RWPE1 (cell line): ENCODE results near the gene NUP43.

ENCODE experiments used
- CTCF ChIA-PET: fragments of 350-600 bp; sonication (Branson Sonifier 250); formaldehyde crosslinking; extraction: SDS; loops from one replicate; lab custom pipeline; 2021; lab: Yijun Ruan, JAX
- POLR2A ChIA-PET: fragments of 400-600 bp; formaldehyde crosslinking; extraction: SDS; loops from one replicate; lab custom pipeline; 2020; ENCODE audit warnings: antibody characterized with exemption; ENCODE audit not compliant: low non-redundant PET; lab: Yijun Ruan, JAX
- DNase-seq: peaks from one replicate; pipeline ENCODE4 v3.0.0; 2012; ENCODE audit warnings: low spot score
- H3K27ac ChIP-seq: fragments of 450-650 bp; 2 replicates; pipeline ENCODE4 v1.5.1; 2017
- CTCF ChIP-seq: fragments of 450-650 bp; conservative IDR thresholded peaks from 2 replicates; pipeline ENCODE4 v1.5.1; 2017; ENCODE audit warnings: low read depth, mild to moderate bottlenecking

The NUP43 gene

DNA sequence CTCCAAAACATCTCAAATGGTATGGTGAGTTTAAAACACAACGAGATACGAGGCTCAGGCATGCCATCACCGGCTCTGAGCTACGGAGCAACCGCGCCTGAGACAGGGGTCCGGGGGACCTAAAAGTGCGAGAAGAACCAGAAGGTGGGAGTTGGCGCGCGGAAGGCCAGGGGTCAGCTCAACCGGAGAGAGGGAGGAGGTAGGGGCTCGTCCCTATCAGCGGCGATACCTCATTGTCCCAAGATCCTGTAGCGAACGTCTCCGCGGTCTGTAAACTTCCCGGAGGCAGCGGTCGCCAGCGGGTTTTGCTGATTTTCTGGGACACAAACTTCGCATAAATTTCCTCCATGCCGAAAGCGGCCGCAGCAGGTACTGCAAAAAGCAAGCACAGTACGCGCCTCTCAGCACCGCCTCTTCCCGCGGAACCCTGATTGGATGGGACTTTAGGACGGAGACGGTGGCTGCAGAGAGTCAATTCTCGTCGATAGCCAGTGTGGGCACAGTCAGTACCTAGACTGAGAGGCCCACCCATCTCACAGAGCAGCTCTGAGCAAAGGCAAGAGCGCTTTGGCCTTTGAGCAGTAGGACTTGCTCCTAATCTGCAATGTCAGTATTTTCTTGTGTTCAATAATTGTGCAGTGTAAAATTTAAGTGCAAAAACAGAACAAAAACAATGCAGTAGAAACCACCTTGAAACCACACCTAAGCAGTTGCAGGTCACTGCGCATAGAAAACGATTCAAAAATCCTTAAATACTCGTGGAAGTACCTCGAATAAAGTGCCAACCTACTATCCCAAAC is at the start of gene NUP43:
Gene NUP43 (minus strand): TSS at position 383 of the 800 bp plus-strand sequence. CDS start 34 bp downstream, at position 349.
- ChIA-PET CTCF (no interaction called here), POLR2A (interaction anchor here (0.6 kb wide), 1 partner anchor 29 kb away, joined by 3 read pairs; no protein-coding TSS in a partner anchor)
- DNase-seq, result peak; percentile 86
- peak; percentile 55 for TF ChIP-seq CTCF
- peak within 1 kb of the TSS; percentile 87 for H3K27ac ChIP-seq

- no peak for DNase-seq
- TF ChIP-seq CTCF, result no peak
- CTCF ChIA-PET, result interaction anchor here (1.1 kb wide), 1 partner anchor 30 kb away, joined by 4 read pairs; no protein-coding TSS in a partner anchor
- no peak overlapping the region for H3K27ac ChIP-seq
- POLR2A ChIA-PET, result no interaction called here
Observed at GRCh38 chr6:149783551-149783950, 37.2 kb upstream of the NUP43 start.

DNA sequence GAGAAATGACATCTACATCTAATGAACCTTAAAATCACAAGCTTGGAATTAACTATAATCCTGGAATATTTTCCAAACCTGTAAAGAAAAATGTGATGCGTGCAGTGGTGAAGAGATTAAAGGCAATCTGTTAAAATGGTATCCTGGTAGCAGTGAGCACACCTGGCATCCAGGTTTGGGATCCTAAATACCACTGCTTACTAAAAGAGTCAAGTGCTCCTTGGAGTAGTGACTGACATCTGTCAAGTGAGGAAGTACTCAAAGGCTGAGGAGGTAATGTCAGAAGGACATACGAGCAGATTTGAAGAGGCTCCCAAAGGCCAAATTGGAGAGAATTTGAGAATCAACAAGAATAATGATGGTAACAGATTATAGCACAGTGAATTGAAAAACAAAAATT is 36.0 kb upstream of the NUP43 start:
- POLR2A ChIA-PET, result no interaction called here
- no peak overlapping the region for H3K27ac ChIP-seq
- CTCF ChIA-PET, result interaction anchor here (0.7 kb wide), 1 partner anchor 10 kb away, joined by 4 read pairs; no protein-coding TSS in a partner anchor
- TF ChIP-seq CTCF, result no peak
- no peak for DNase-seq

GRCh38 chr6:149781715-149782114 is 35.4 kb upstream of the NUP43 start:
- CTCF ChIA-PET, result interaction anchor here (0.7 kb wide), 1 partner anchor 9 kb away, joined by 4 read pairs; no protein-coding TSS in a partner anchor
- DNase-seq, result no peak
- no peak for TF ChIP-seq CTCF
- POLR2A ChIA-PET, result no interaction called here
- H3K27ac ChIP-seq, result no peak overlapping the region

DNA sequence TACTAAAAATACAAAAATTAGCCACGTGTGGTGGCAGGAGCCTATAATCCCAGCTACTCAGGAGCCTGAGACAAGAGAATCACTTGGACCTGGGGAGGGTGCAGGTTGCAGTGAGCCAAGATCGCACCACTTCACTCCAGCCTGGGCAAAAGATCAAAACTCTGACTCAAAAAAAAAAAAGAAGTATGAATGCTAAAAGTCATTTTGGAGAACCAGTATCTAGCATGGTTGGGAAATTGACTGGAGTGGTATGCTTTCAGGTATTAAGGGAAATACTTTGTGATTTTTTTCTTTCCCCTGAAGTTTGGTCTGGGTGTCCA is 33.3 kb upstream of the NUP43 start:
- TF ChIP-seq CTCF, result no peak
- H3K27ac ChIP-seq, result no peak overlapping the region
- DNase-seq, result no peak
- ChIA-PET CTCF (no interaction called here), POLR2A (no interaction called here)

DNA sequence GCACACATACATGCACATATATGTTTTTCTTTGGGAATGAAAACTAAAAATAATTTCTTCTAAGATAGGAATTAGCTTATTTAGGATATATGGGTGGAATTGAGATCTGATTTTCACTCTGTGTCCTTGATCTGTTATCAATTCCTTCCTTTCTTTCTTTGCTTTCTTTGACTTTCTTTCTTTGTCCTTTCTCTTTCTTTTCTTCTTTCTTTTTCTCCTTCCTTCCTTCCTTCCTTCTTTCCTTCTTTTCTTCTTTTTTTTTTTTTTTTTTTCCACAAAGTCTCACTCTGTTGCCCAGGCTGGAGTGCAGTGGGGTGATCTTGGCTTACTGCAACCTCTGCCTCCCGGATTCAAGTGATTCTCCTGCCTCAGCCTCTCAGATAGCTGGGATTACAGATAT is 31.3 kb upstream of the NUP43 start:
- CTCF ChIA-PET, result interaction anchor here (1.3 kb wide), 1 partner anchor 17 kb away, joined by 3 read pairs; no protein-coding TSS in a partner anchor
- no peak for DNase-seq
- TF ChIP-seq CTCF, result no peak
- no peak overlapping the region for H3K27ac ChIP-seq
- POLR2A ChIA-PET, result no interaction called here
